Lung (tissue), 12 donors: ENCODE measurements around the gene MIER3. TPM values are rescaled to one million over a fixed set of nuclear protein-coding genes. Genes with fewer than 3 reads are reported as not detected.

Experiments used
- ATAC-seq: fragments of 200-7000 bp; cut with Tn5 transposase; one replicate; pipeline ENCODE4 v1.9.1; 2020; ENCODE audit warnings: moderate number of reproducible peaks; ENCODE audit not compliant: insufficient read depth, low FRiP score
- DNase-seq, 3 donors: peaks; one replicate each; pipeline ENCODE4 v3.0.0-alpha.2; 2013 to 2017
- H3K27ac ChIP-seq, 2 donors: one replicate each; pipeline ENCODE4 v1.5.1; 2013; ENCODE audit warnings: mild to moderate bottlenecking in 2 of 2, moderate library complexity in 2 of 2, control low read depth in 1 of 2, inconsistent platforms in 1 of 2, low read depth in 1 of 2, low read length in 1 of 2
- H3K27me3 ChIP-seq, 3 donors: one replicate each; pipeline ENCODE4 v1.5.1; 2013; ENCODE audit warnings: low read length in 2 of 3; ENCODE audit not compliant: control insufficient read depth in 3 of 3, insufficient read depth in 3 of 3
- H3K36me3 ChIP-seq, 4 donors: one replicate each; pipeline ENCODE4 v1.5.1; 2013; ENCODE audit warnings: low read length in 4 of 4, mild to moderate bottlenecking in 1 of 4, moderate library complexity in 1 of 4; ENCODE audit not compliant: control insufficient read depth in 4 of 4, insufficient read depth in 4 of 4
- H3K4me1 ChIP-seq, 5 donors: one replicate each; pipeline ENCODE4 v1.5.1; 2013; ENCODE audit warnings: low read length in 5 of 5, mild to moderate bottlenecking in 2 of 5, moderate library complexity in 1 of 5; ENCODE audit not compliant: control insufficient read depth in 5 of 5, insufficient read depth in 5 of 5
- H3K4me3 ChIP-seq: one replicate; pipeline ENCODE4 v1.5.1; 2013; ENCODE audit warnings: mild to moderate bottlenecking, control low read depth, moderate library complexity
- H3K9ac ChIP-seq, 2 donors: one replicate each; pipeline ENCODE4 v1.5.1; 2013; ENCODE audit warnings: low read length in 2 of 2, control low read depth in 1 of 2; ENCODE audit not compliant: insufficient read depth in 1 of 2
- H3K9me3 ChIP-seq, 4 donors: one replicate each; pipeline ENCODE4 v1.5.1; 2013; ENCODE audit warnings: low read length in 3 of 4, mild to moderate bottlenecking in 1 of 4, moderate library complexity in 1 of 4; ENCODE audit not compliant: control insufficient read depth in 4 of 4, insufficient read depth in 3 of 4
- WGBS, 2 donors: extraction: QIAGEN DNeasy Blood & Tissue Kit; methylation state at CpG; one replicate each; pipeline ENCODE4 v1.1.7; 2013; 5-methylcytosine and 5-hydroxymethylcytosine counted together
- polyA plus RNA-seq, 2 donors: library from polyadenylated mRNA; stranded (reverse); fragments of 200-250 nt; gene quantifications; one replicate each; pipeline ENCODE4 v1.2.1, GENCODE V29; 2013
- total RNA-seq, 2 donors: library from RNA; depleted of rRNA in 1 of 2; stranded (reverse); fragments of >200 nt in 1 of 2; gene quantifications; one replicate each; pipeline ENCODE4 v1.2.1, GENCODE V29; 2014 to 2021
- TF ChIP-seq, protein P1 (sequence below): IDR thresholded peaks from 2 replicates; pipeline ENCODE4 v1.5.1; 2012; ENCODE audit warnings: mild to moderate bottlenecking; ENCODE audit errors: control extremely low read depth, extremely low read depth
- donor health status: control.
- donor health status: control.
- donor health status: Bipolar disorder and iron deficiency.
- donor health status: healthy.
- donor health status: DM: yes; HTN: yes; CAD: no.

The MIER3 gene
- total and polyA plus RNA-seq, 4 donors: 4.9 to 26.7 (median 10.6) TPM

DNA sequence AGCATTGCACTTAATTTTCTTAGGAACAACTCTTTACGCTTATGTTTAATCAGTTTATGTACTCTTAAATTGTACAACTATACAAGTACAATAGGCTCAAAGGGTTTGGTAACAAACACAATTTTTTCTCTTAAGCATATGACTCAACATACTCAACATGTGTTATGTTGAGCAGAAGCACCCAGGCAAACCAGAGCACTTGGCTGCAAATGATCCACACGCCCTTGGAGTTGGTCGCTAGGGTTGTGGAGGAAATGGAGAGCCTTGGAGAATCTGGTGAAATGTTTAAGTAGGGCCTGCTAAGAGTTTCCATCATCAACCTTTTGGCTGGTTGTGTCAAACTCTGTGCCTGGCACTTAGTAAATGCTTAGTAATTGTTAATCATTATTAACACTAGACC is 25.1 kb upstream of the MIER3 start:
- Histone ChIP-seq H3K36me3 (no peaks in the 10 kb centered on the region), H3K4me1 (no peaks in the 10 kb centered on the region), H3K9ac (no peak overlapping the region), H3K9me3 (no peaks in the 10 kb centered on the region), H3K27ac (no peak overlapping the region), H3K27me3 (no peaks in the 10 kb centered on the region), H3K4me3 (no peak overlapping the region)
- 69 to 86% methylated on average over 3 of the region's 3 CpGs for WGBS, 2 donors
- DNase-seq: no peak
- TF ChIP-seq, protein P1, sequence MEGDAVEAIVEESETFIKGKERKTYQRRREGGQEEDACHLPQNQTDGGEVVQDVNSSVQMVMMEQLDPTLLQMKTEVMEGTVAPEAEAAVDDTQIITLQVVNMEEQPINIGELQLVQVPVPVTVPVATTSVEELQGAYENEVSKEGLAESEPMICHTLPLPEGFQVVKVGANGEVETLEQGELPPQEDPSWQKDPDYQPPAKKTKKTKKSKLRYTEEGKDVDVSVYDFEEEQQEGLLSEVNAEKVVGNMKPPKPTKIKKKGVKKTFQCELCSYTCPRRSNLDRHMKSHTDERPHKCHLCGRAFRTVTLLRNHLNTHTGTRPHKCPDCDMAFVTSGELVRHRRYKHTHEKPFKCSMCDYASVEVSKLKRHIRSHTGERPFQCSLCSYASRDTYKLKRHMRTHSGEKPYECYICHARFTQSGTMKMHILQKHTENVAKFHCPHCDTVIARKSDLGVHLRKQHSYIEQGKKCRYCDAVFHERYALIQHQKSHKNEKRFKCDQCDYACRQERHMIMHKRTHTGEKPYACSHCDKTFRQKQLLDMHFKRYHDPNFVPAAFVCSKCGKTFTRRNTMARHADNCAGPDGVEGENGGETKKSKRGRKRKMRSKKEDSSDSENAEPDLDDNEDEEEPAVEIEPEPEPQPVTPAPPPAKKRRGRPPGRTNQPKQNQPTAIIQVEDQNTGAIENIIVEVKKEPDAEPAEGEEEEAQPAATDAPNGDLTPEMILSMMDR: no peak
- peak; percentile 62 for ATAC-seq

DNA sequence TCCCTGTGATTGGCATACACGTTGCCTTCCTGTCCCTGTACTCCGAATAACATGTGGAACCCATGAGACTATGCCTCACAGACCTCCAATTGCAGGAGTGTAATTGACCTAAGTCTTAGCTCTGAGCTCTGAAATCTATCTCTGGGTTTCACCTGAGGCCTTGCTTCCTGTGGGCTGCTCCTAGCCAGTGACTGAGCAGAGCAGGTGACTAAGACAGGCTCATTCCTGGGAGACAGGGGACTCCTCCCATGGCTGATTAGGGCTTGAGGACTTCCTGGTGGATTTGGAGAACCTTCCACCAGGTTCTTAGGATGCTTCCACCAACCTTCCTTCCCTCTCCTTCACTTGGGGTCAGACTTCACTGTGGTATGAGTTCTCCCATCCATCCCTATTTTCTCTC is 22.3 kb upstream of the MIER3 start:
- Histone ChIP-seq H3K27me3 (no peaks in the 10 kb centered on the region), H3K4me3 (no peak overlapping the region), H3K27ac (no peak overlapping the region), H3K9ac (no peak overlapping the region), H3K9me3 (no peaks in the 10 kb centered on the region), H3K36me3 (no peaks in the 10 kb centered on the region), H3K4me1 (no peaks in the 10 kb centered on the region)
- DNase-seq: no peak
- no peak for ATAC-seq
- 89 to 92% methylated on average over 2 of the region's 2 CpGs for WGBS, 2 donors
- TF ChIP-seq, protein P1: no peak

DNA sequence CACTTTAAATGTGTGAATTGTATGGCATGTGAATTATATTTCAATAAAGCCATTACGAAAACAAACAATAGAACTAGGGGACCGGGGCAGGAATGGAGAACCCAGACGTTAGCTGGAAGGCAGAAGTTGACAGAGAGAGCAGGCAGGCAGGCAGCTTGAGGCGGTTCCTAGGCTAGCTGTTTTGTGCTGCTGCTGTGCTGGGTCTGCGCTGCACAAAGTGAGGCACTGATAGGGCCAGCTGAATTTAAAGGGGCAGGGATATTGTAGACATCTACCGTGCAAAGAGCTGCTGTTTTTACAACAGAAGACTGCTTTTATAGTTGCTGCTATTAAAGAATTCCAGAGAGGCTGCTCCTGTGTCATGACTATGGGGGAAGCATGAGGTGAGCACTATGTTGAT is 21.6 kb upstream of the MIER3 start:
- Histone ChIP-seq H3K4me1 (no peaks in the 10 kb centered on the region), H3K9me3 (no peaks in the 10 kb centered on the region), H3K4me3 (no peak overlapping the region), H3K27ac (no peak overlapping the region), H3K9ac (no peak overlapping the region), H3K36me3 (no peaks in the 10 kb centered on the region), H3K27me3 (no peaks in the 10 kb centered on the region)
- TF ChIP-seq, protein P1: no peak
- WGBS, 2 donors: 66 to 67% methylated on average over 6 of the region's 6 CpGs
- DNase-seq (no peak), ATAC-seq (no peak)

DNA sequence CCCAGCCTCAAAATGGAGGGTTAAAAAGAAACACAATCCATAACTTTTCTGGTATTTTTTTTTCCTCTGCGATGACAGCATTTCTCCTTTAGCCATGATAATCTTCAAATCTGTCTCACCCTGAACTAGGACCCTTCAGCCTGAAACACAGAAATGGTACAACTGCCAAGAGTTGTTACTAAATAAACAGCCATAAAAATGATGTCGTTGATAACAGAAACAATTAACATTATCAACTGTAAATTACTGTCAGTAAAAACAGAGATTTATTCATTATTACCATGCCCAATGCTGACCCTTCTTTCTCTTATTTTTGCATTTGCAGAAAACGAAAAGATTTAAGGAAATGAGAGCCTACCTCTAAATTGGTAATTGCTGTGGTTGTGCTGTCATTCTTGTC is 19.4 kb upstream of the MIER3 start:
- H3K9ac ChIP-seq: no peak overlapping the region
- H3K4me3 ChIP-seq: no peak overlapping the region
- H3K9me3 ChIP-seq: no peaks in the 10 kb centered on the region
- no peak for DNase-seq
- H3K4me1 ChIP-seq: no peaks in the 10 kb centered on the region
- no peaks in the 10 kb centered on the region for H3K27me3 ChIP-seq
- 61 to 70% methylated on average over 3 of the region's 3 CpGs for WGBS, 2 donors
- H3K36me3 ChIP-seq: no peaks in the 10 kb centered on the region
- no peak overlapping the region for H3K27ac ChIP-seq
- TF ChIP-seq, protein P1: no peak
- no peak for ATAC-seq
